LoVo (cell line): ENCODE data around the gene NSG1.
"Not testable (repeated sequence)": the region's sequence is repeated elsewhere in the genome, so short reads cannot be mapped to it uniquely, and the experiment has no call there.

Experiments
- DNase-seq: peaks from one replicate; pipeline ENCODE4 v3.0.0-alpha.2; 2016; ENCODE audit warnings: low spot score

The NSG1 gene

GRCh38 chr4:4436244-4436823, 49.4 kb downstream of the NSG1 start:
- no peak for DNase-seq

GRCh38 chr4:4437798-4438470, 51.0 kb downstream of the NSG1 start:
- DNase-seq = no peak

DNA sequence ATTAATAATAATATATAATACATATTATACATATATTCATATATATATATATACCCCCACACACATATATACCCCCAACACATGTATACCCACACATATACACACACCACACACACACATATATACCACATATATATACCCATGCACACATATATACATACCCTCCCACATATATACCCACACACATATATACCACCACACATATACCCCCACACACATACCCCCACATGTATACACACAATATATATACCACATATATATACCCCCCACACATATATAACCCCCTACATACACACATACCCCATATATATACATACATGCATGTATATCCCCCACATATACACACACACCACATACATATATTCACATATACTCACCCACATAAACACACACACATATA, 52.0 kb downstream of the NSG1 start:
- DNase-seq = no peak

DNA sequence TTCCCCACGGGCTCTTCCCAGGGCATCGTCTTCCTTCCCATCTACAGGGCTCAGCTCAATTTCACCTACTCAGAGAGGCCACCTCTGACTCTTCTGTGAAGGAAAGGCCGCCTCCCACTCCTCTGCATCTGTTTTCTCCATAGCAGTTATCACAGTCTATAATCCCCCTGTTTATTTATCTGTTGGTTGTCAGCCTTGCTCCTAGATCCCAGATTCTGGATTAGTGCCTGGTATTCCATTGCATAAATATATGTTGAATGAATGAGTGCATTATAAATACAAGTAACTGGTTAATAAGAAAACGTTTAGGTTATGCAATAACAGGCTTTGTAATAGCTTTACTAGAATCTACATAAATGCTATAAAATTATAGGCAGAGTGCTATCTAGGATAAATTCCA, 52.9 kb downstream of the NSG1 start:
- DNase-seq = no peak

GRCh38 chr4:4440333-4441061, 53.6 kb downstream of the NSG1 start:
- DNase-seq = no peak

GRCh38 chr4:4443821-4444220, 56.9 kb downstream of the NSG1 start:
- peak; percentile 2 for DNase-seq

DNA sequence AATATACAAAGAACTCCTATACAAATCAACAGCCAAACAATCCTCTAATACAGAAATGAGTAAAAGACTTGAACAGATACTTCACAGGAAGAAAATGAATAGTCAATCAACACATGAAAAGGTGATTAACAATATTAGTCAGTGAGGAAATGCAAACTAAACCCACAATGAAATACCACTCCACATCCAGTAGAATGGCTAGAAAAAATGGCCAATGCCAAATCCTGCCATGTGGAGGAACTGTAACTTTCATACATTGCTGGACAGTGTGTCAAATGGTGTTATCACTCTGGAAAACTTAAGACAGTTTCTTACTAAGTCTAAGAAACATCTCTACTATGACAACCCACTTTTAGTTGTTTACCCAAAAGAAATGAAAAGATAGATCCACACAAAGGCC, 59.5 kb downstream of the NSG1 start:
- DNase-seq = no peak

DNA sequence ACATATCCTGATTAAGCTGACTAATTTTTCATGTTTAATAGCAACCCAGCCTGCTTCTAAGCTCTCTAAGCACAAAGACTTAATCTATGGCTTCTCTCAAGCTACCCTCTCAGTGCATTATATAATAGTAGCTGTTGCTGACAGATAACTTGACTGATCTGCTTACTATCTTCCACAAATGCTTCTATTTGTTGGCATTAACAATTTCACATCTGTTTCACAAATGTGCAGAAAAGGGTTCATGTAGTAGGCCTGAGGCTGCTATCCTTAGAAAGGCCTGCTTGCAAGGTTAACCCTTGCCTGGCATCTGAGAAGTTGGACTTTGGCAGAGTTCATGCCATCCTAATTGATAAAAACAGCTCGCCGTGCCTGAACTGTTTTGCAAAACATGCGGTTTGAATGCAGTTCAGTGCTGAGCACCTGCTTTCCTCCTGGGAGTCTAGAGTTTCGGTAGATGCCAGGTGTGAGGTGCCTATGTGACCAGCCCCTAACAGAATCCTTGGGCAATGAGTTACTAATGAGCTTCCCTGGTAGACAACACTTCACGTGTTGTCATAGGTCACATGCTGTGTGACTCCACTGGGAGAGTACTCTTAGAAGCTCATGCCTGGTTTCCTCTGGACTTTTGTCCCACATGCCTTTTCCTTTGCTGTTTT, 68.4 kb downstream of the NSG1 start:
- DNase-seq = no peak

DNA sequence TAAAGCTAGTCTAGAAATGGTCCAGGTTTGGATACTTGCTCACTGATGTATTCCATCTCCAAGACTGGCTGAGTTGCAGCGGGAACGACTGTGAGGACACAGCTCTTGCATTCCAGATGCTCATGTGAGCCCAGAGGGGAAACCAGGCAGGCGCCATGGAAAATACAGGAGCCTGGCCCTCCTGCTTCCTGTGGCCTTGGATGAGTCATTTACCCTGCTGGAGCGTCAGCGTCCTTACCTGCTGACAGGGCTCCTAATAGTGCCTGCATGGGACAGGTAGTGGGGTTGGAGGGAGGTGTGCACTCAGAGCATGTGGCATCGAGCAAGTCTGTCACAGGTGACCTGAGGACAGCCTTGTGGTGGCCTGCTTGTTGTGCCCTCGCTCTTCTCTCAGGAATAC, 69.4 kb downstream of the NSG1 start:
- no peak for DNase-seq

- DNase-seq = no peak
Observed at GRCh38 chr4:4456816-4457578, 70.1 kb downstream of the NSG1 start.

GRCh38 chr4:4457803-4458553, 71.1 kb downstream of the NSG1 start:
- DNase-seq = no peak

GRCh38 chr4:4459181-4459580, 72.3 kb downstream of the NSG1 start:
- no peak for DNase-seq

- no peak for DNase-seq
Observed at GRCh38 chr4:4460759-4461158, 73.9 kb downstream of the NSG1 start.

GRCh38 chr4:4461178-4461577, 74.3 kb downstream of the NSG1 start:
- no peak for DNase-seq

DNA sequence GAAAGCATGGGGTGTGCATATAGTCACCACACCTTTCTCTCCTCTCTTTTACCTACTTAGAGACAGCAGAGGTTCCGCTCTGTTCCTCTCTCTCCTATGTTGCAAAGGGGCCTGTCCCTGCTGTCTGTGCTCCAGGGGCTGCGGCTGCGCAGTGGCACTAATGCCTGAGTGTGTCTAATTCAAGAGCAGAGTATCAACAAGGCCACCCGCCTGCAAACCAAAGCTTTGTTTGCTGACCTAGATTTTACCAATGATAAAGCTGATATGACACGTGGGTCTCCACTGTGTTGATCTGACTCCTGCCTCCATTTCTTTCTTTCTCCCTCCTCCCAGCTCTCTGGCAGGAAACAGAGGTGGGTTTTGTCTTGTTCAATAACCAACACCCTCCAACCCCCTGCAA, 74.9 kb downstream of the NSG1 start:
- DNase-seq = no peak

- no peak for DNase-seq
Observed at GRCh38 chr4:4462970-4463369, 76.1 kb downstream of the NSG1 start.

GRCh38 chr4:4465238-4465637, 78.3 kb downstream of the NSG1 start:
- DNase-seq = not testable (repeated sequence)
